Endodermal cell (in vitro differentiated cells): ENCODE results near the gene TJAP1. TPM values are rescaled to one million over a fixed set of nuclear protein-coding genes. Genes with fewer than 3 reads are reported as not detected.

Experiments
- DNase-seq: peaks from one replicate; pipeline ENCODE4 v3.0.0-alpha.2; 2017
- H3K27ac ChIP-seq: 2 replicates; pipeline ENCODE4 v1.5.1; 2013; ENCODE audit warnings: mild to moderate bottlenecking, low read depth, low read length, moderate library complexity
- H3K27me3 ChIP-seq: 2 replicates; pipeline ENCODE4 v1.6.1; 2013; ENCODE audit warnings: mild to moderate bottlenecking, low read length, moderate library complexity; ENCODE audit not compliant: insufficient read depth, control insufficient read depth, poor library complexity, severe bottlenecking
- H3K36me3 ChIP-seq: 2 replicates; pipeline ENCODE4 v1.7.0; 2013; ENCODE audit warnings: mild to moderate bottlenecking, low read length, moderate library complexity; ENCODE audit not compliant: control insufficient read depth, insufficient read depth
- H3K4me1 ChIP-seq: one replicate; pipeline ENCODE4 v1.7.0; 2013; ENCODE audit warnings: low read length; ENCODE audit not compliant: control insufficient read depth, insufficient read depth
- H3K4me3 ChIP-seq: 2 replicates; pipeline ENCODE4 v1.5.1; 2013; ENCODE audit warnings: mild to moderate bottlenecking, low read length, moderate library complexity
- H3K9ac ChIP-seq: 2 replicates; pipeline ENCODE4 v1.6.1; 2013; ENCODE audit warnings: mild to moderate bottlenecking, low read length, moderate library complexity; ENCODE audit not compliant: poor library complexity, severe bottlenecking; ENCODE audit errors: extremely low read depth
- H3K9me3 ChIP-seq: 2 replicates; pipeline ENCODE4 v1.6.1; 2013; ENCODE audit warnings: mild to moderate bottlenecking, low read length, moderate library complexity; ENCODE audit not compliant: control insufficient read depth
- H3K27ac Mint-ChIP-seq: 2 replicates; pipeline ENCODE4 v1.8.0; 2020; ENCODE audit warnings: mixed read lengths
- H3K27me3 Mint-ChIP-seq: 2 replicates; pipeline ENCODE4 v1.8.0; 2021; ENCODE audit warnings: mild to moderate bottlenecking, mixed read lengths; ENCODE audit not compliant: insufficient read depth
- H3K36me3 Mint-ChIP-seq: 2 replicates; pipeline ENCODE4 v1.8.0; 2020; ENCODE audit warnings: low read depth, mixed read lengths
- H3K4me1 Mint-ChIP-seq: 2 replicates; pipeline ENCODE4 v1.8.0; 2020; ENCODE audit warnings: mixed read lengths
- H3K4me3 Mint-ChIP-seq: 2 replicates; pipeline ENCODE4 v1.8.0; 2020; ENCODE audit warnings: mild to moderate bottlenecking, moderate library complexity, mixed read lengths
- H3K9me3 Mint-ChIP-seq: 2 replicates; pipeline ENCODE4 v1.8.0; 2020; ENCODE audit warnings: mild to moderate bottlenecking, mixed read lengths
- CTCF ChIP-seq: fragments of 200-600 bp; sonication (generic); conservative IDR thresholded peaks from 2 replicates; pipeline ENCODE4 v1.5.0; 2021; ENCODE audit warnings: antibody characterized with exemption, mild to moderate bottlenecking
- WGBS, 2 experiments: methylation state at CpG; one replicate each; pipeline versions ENCODE4 v1.1.5 to v1.1.7; 2013; ENCODE audit warnings: missing lambda C conversion rate in 2 of 2, mixed read lengths in 1 of 2; ENCODE audit not compliant: insufficient coverage in 1 of 2, insufficient read length in 1 of 2; 5-methylcytosine and 5-hydroxymethylcytosine counted together
- total RNA-seq, 2 donors: library from RNA; stranded (reverse); fragmentation: NEBNext Ultra II Directional in 1 of 2; extraction: Animal tissue kit (Norgen Biotek cat#: 25700) in 1 of 2; gene quantifications; 2 replicates in 1 of 2; 3 replicates in 1 of 2; pipeline ENCODE4 v1.2.1, GENCODE V29; 2021

TJAP1 gene
- total RNA-seq, 2 donors from 2014 or later: 44.3 to 50.2 TPM

- no peak overlapping the region for H3K27ac Mint-ChIP-seq
- H3K36me3 Mint-ChIP-seq: peaks cover 23% of the 10 kb centered on the region
- Histone ChIP-seq H3K9ac (no peak overlapping the region), H3K27me3 (no peaks in the 10 kb centered on the region), H3K4me1 (no peaks in the 10 kb centered on the region), H3K4me3 (no peak overlapping the region), H3K27ac (no peak overlapping the region), H3K36me3 (peaks cover 19% of the 10 kb centered on the region), H3K9me3 (no peaks in the 10 kb centered on the region)
- no peak overlapping the region for H3K4me3 Mint-ChIP-seq
- DNase-seq: no peak
- peaks cover 10% of the 10 kb centered on the region for H3K4me1 Mint-ChIP-seq
- WGBS, 2 experiments: 94 to 95% methylated on average over 13 to 19 of the region's 19 CpGs
- peaks cover under 1% of the 10 kb centered on the region for H3K9me3 Mint-ChIP-seq
- no peaks in the 10 kb centered on the region for H3K27me3 Mint-ChIP-seq
- TF ChIP-seq CTCF: no peak
These were observed 45.1 kb upstream of the TJAP1 start for GRCh38 chr6:43432009-43432945.

- peaks cover 19% of the 10 kb centered on the region for H3K36me3 ChIP-seq
- no peak for TF ChIP-seq CTCF
- H3K27me3 Mint-ChIP-seq: no peaks in the 10 kb centered on the region
- no peaks in the 10 kb centered on the region for H3K4me1 ChIP-seq
- H3K27ac Mint-ChIP-seq: no peak overlapping the region
- H3K9ac ChIP-seq: no peak overlapping the region
- DNase-seq: no peak
- H3K4me3 Mint-ChIP-seq: no peak overlapping the region
- peaks cover 27% of the 10 kb centered on the region for H3K36me3 Mint-ChIP-seq
- H3K4me3 ChIP-seq: no peak overlapping the region
- WGBS, 2 experiments: 87 to 88% methylated on average over 5 to 8 of the region's 8 CpGs
- H3K4me1 Mint-ChIP-seq: peaks cover 9% of the 10 kb centered on the region
- H3K9me3 ChIP-seq: no peaks in the 10 kb centered on the region
- H3K27me3 ChIP-seq: no peaks in the 10 kb centered on the region
- H3K27ac ChIP-seq: no peak overlapping the region
- H3K9me3 Mint-ChIP-seq: no peaks in the 10 kb centered on the region
These were observed 44.2 kb upstream of the TJAP1 start for GRCh38 chr6:43433148-43433547.

- H3K9ac ChIP-seq: no peak overlapping the region
- no peaks in the 10 kb centered on the region for H3K9me3 ChIP-seq
- Mint-ChIP-seq H3K27me3 (no peaks in the 10 kb centered on the region), H3K36me3 (peaks cover 29% of the 10 kb centered on the region), H3K4me1 (no peaks in the 10 kb centered on the region), H3K4me3 (no peak overlapping the region), H3K9me3 (no peaks in the 10 kb centered on the region), H3K27ac (no peak overlapping the region)
- peaks cover 19% of the 10 kb centered on the region for H3K36me3 ChIP-seq
- no peak for TF ChIP-seq CTCF
- no peak overlapping the region for H3K4me3 ChIP-seq
- DNase-seq: no peak
- H3K4me1 ChIP-seq: no peaks in the 10 kb centered on the region
- H3K27me3 ChIP-seq: no peaks in the 10 kb centered on the region
- H3K27ac ChIP-seq: no peak overlapping the region
- WGBS, 2 experiments: 88 to 93% methylated on average over 12 to 15 of the region's 15 CpGs
These were observed 43.1 kb upstream of the TJAP1 start for GRCh38 chr6:43434001-43434840.
